Measurements from ENCODE around the gene MTF1.
"Not testable (repeated sequence)": the region's sequence is repeated elsewhere in the genome, so short reads cannot be mapped to it uniquely, and the experiment has no call there.

MTF1 gene

GRCh38 chr1:37905727-37906126 lies 46.3 kb upstream of the MTF1 start:
- Histone ChIP-seq H4K91ac (ENCODE audit: low read length) (no peak overlapping the region), H3K4me2 (ENCODE audit: low read length, poor library complexity, severe bottlenecking) (no peak overlapping the region), H3K23ac (ENCODE audit: low read length in 2 of 2) (no peak overlapping the region), H2BK120ac (ENCODE audit: low read depth, low read length) (no peak overlapping the region), H3K79me1 (replicated peaks; ENCODE audit: low read length, poor library complexity, severe bottlenecking) (peaks cover 14% of the 10 kb centered on the region), H3K14ac (ENCODE audit: low read length in 2 of 2) (no peak overlapping the region), H3K4ac (ENCODE audit: low read depth in 1 of 2, low read length in 2 of 2) (no peak overlapping the region), H3K27me3 (ENCODE audit: control insufficient read depth in 1 of 2, insufficient read depth in 1 of 2, low read length in 2 of 2) (no peaks in the 10 kb centered on the region), H3K36me3 (ENCODE audit: control insufficient read depth in 1 of 2, insufficient read depth in 2 of 2, low read depth in 1 of 2, low read length in 2 of 2) (peaks cover 10 to 35% of the 10 kb centered on the region in 2 experiments), H3K4me3 (ENCODE audit: insufficient read depth in 1 of 2, low read depth in 1 of 2, low read length in 2 of 2) (no peak overlapping the region), H3K18ac (ENCODE audit: low read depth in 1 of 2, low read length in 2 of 2) (no peak overlapping the region), H4K8ac (ENCODE audit: low read length) (no peak overlapping the region), H2BK12ac (ENCODE audit: low read length in 2 of 2) (no peak overlapping the region), H2AFZ (ENCODE audit: low read depth, low read length) (no peak overlapping the region), H2AK5ac (ENCODE audit: low read length, severe bottlenecking) (no peak overlapping the region), H2BK5ac (ENCODE audit: low read depth, low read length, poor library complexity, severe bottlenecking) (no peak overlapping the region), H3K27ac (ENCODE audit: low read length, poor library complexity, severe bottlenecking) (no peak overlapping the region), H3K9ac (ENCODE audit: low read length) (no peak overlapping the region), H2BK15ac (ENCODE audit: low read depth, poor library complexity, severe bottlenecking) (no peak overlapping the region), H3K9me3 (ENCODE audit: control insufficient read depth, low read length) (no peaks in the 10 kb centered on the region), H3K4me1 (ENCODE audit: control insufficient read depth, insufficient read depth, low read depth, low read length) (no peaks in the 10 kb centered on the region)
- WGBS = no CpG with 5 or more reads among the region's 1 CpG
- no peak for DNase-seq

GRCh38 chr1:37903921-37904320 lies 44.5 kb upstream of the MTF1 start:
- H3K79me1 ChIP-seq (replicated peaks; ENCODE audit: low read length, poor library complexity, severe bottlenecking); H2AK5ac ChIP-seq (ENCODE audit: low read length, severe bottlenecking); H2BK12ac ChIP-seq (ENCODE audit: low read length in 2 of 2); H2BK120ac ChIP-seq (ENCODE audit: low read depth, low read length); H3K4me2 ChIP-seq (ENCODE audit: low read length, poor library complexity, severe bottlenecking); H3K23ac ChIP-seq (ENCODE audit: low read length in 2 of 2); H3K27me3 ChIP-seq (ENCODE audit: control insufficient read depth in 1 of 2, insufficient read depth in 1 of 2, low read length in 2 of 2); H3K14ac ChIP-seq (ENCODE audit: low read length in 2 of 2); H4K8ac ChIP-seq (ENCODE audit: low read length); H3K4ac ChIP-seq (ENCODE audit: low read depth in 1 of 2, low read length in 2 of 2); H3K4me1 ChIP-seq (ENCODE audit: control insufficient read depth, insufficient read depth, low read depth, low read length); H4K91ac ChIP-seq (ENCODE audit: low read length); H2AFZ ChIP-seq (ENCODE audit: low read depth, low read length); H3K9ac ChIP-seq (ENCODE audit: low read length); H2BK15ac ChIP-seq (ENCODE audit: low read depth, poor library complexity, severe bottlenecking); H3K4me3 ChIP-seq (ENCODE audit: insufficient read depth in 1 of 2, low read depth in 1 of 2, low read length in 2 of 2); H3K18ac ChIP-seq (ENCODE audit: low read depth in 1 of 2, low read length in 2 of 2); H3K27ac ChIP-seq (ENCODE audit: low read length, poor library complexity, severe bottlenecking); H3K9me3 ChIP-seq (ENCODE audit: control insufficient read depth, low read length); H2BK5ac ChIP-seq (ENCODE audit: low read depth, low read length, poor library complexity, severe bottlenecking); DNase-seq: not testable (repeated sequence)
- WGBS = 99% methylated on average over 3 of the region's 6 CpGs
- H3K36me3 ChIP-seq (ENCODE audit: control insufficient read depth in 1 of 2, insufficient read depth in 2 of 2, low read depth in 1 of 2, low read length in 2 of 2) = peaks cover 12 to 35% of the 10 kb centered on the region in 2 experiments

GRCh38 chr1:37902983-37903382 lies 43.6 kb upstream of the MTF1 start:
- no peak overlapping the region for H3K14ac ChIP-seq (ENCODE audit: low read length in 2 of 2)
- H3K27me3 ChIP-seq (ENCODE audit: control insufficient read depth in 1 of 2, insufficient read depth in 1 of 2, low read length in 2 of 2) = no peaks in the 10 kb centered on the region
- H3K9ac ChIP-seq (ENCODE audit: low read length) = no peak overlapping the region
- 97% methylated on average over 4 of the region's 5 CpGs for WGBS
- no peak overlapping the region for H2BK5ac ChIP-seq (ENCODE audit: low read depth, low read length, poor library complexity, severe bottlenecking)
- H3K9me3 ChIP-seq (ENCODE audit: control insufficient read depth, low read length) = no peaks in the 10 kb centered on the region
- peaks cover 6% of the 10 kb centered on the region for H3K79me1 ChIP-seq (replicated peaks; ENCODE audit: low read length, poor library complexity, severe bottlenecking)
- no peak overlapping the region for H3K4me3 ChIP-seq (ENCODE audit: insufficient read depth in 1 of 2, low read depth in 1 of 2, low read length in 2 of 2)
- DNase-seq = no peak
- H3K36me3 ChIP-seq (ENCODE audit: control insufficient read depth in 1 of 2, insufficient read depth in 2 of 2, low read depth in 1 of 2, low read length in 2 of 2) = peaks cover 12 to 35% of the 10 kb centered on the region in 2 experiments
- no peak overlapping the region for H2BK15ac ChIP-seq (ENCODE audit: low read depth, poor library complexity, severe bottlenecking)
- H2AFZ ChIP-seq (ENCODE audit: low read depth, low read length) = no peak overlapping the region
- no peak overlapping the region for H3K4me2 ChIP-seq (ENCODE audit: low read length, poor library complexity, severe bottlenecking)
- H3K23ac ChIP-seq (ENCODE audit: low read length in 2 of 2) = no peak overlapping the region
- H2BK12ac ChIP-seq (ENCODE audit: low read length in 2 of 2) = no peak overlapping the region
- H2BK120ac ChIP-seq (ENCODE audit: low read depth, low read length) = no peak overlapping the region
- no peak overlapping the region for H2AK5ac ChIP-seq (ENCODE audit: low read length, severe bottlenecking)
- no peak overlapping the region for H4K91ac ChIP-seq (ENCODE audit: low read length)
- no peak overlapping the region for H3K4ac ChIP-seq (ENCODE audit: low read depth in 1 of 2, low read length in 2 of 2)
- H3K27ac ChIP-seq (ENCODE audit: low read length, poor library complexity, severe bottlenecking) = no peak overlapping the region
- no peak overlapping the region for H4K8ac ChIP-seq (ENCODE audit: low read length)
- no peak overlapping the region for H3K18ac ChIP-seq (ENCODE audit: low read depth in 1 of 2, low read length in 2 of 2)
- no peaks in the 10 kb centered on the region for H3K4me1 ChIP-seq (ENCODE audit: control insufficient read depth, insufficient read depth, low read depth, low read length)

GRCh38 chr1:37901893-37902225 lies 42.5 kb upstream of the MTF1 start:
- no peaks in the 10 kb centered on the region for H3K4me1 ChIP-seq (ENCODE audit: control insufficient read depth, insufficient read depth, low read depth, low read length)
- no peak overlapping the region for H3K4me2 ChIP-seq (ENCODE audit: low read length, poor library complexity, severe bottlenecking)
- no peaks in the 10 kb centered on the region for H3K9me3 ChIP-seq (ENCODE audit: control insufficient read depth, low read length)
- H2BK15ac ChIP-seq (ENCODE audit: low read depth, poor library complexity, severe bottlenecking) = no peak overlapping the region
- H2AFZ ChIP-seq (ENCODE audit: low read depth, low read length) = no peak overlapping the region
- no peaks in the 10 kb centered on the region for H3K27me3 ChIP-seq (ENCODE audit: control insufficient read depth in 1 of 2, insufficient read depth in 1 of 2, low read length in 2 of 2)
- no peak overlapping the region for H3K18ac ChIP-seq (ENCODE audit: low read depth in 1 of 2, low read length in 2 of 2)
- 99% methylated on average over 6 of the region's 6 CpGs for WGBS
- no peak overlapping the region for H3K4ac ChIP-seq (ENCODE audit: low read depth in 1 of 2, low read length in 2 of 2)
- H3K27ac ChIP-seq (ENCODE audit: low read length, poor library complexity, severe bottlenecking) = no peak overlapping the region
- H2AK5ac ChIP-seq (ENCODE audit: low read length, severe bottlenecking) = no peak overlapping the region
- H3K14ac ChIP-seq (ENCODE audit: low read length in 2 of 2) = no peak overlapping the region
- H3K36me3 ChIP-seq (ENCODE audit: control insufficient read depth in 1 of 2, insufficient read depth in 2 of 2, low read depth in 1 of 2, low read length in 2 of 2) = peaks cover 12 to 25% of the 10 kb centered on the region in 2 experiments
- H3K4me3 ChIP-seq (ENCODE audit: insufficient read depth in 1 of 2, low read depth in 1 of 2, low read length in 2 of 2) = no peak overlapping the region
- H4K8ac ChIP-seq (ENCODE audit: low read length) = no peak overlapping the region
- no peak overlapping the region for H3K23ac ChIP-seq (ENCODE audit: low read length in 2 of 2)
- no peak overlapping the region for H2BK12ac ChIP-seq (ENCODE audit: low read length in 2 of 2)
- peaks cover 1% of the 10 kb centered on the region for H3K79me1 ChIP-seq (replicated peaks; ENCODE audit: low read length, poor library complexity, severe bottlenecking)
- DNase-seq = no peak
- no peak overlapping the region for H2BK120ac ChIP-seq (ENCODE audit: low read depth, low read length)
- H3K9ac ChIP-seq (ENCODE audit: low read length) = no peak overlapping the region
- no peak overlapping the region for H2BK5ac ChIP-seq (ENCODE audit: low read depth, low read length, poor library complexity, severe bottlenecking)
- H4K91ac ChIP-seq (ENCODE audit: low read length) = no peak overlapping the region
